Panc1 (cell line): ENCODE measurements around the gene SMG6. TPM values are rescaled to one million over a fixed set of nuclear protein-coding genes. Genes with fewer than 3 reads are reported as not detected.

ENCODE experiments used
- ATAC-seq: fragments of 200-7000 bp; cut with Tn5 transposase; 2 replicates; pipeline ENCODE4 v1.9.1; 2020; ENCODE audit warnings: mild to moderate bottlenecking, moderate library complexity
- BruUV-seq: library from RNA; stranded (reverse); fragments of 400-500 nt; replicated peaks from 2 replicates; lab custom pipeline; 2021; lab: Mats Ljungman, UMichigan
- CTCF ChIA-PET: fragments of 300-600 bp; sonication (Branson Sonifier 250); formaldehyde crosslinking; loops from one replicate; lab custom pipeline; 2022; ENCODE audit warnings: antibody characterized with exemption; lab: Charles Lee
- POLR2A ChIA-PET: fragments of 300-600 bp; sonication (Branson Sonifier 250); formaldehyde crosslinking; loops from one replicate; lab custom pipeline; 2022; ENCODE audit warnings: antibody characterized with exemption; lab: Charles Lee
- DNase-seq: peaks from one replicate; pipeline ENCODE4 v3.0.0-alpha.2; 2010; ENCODE audit warnings: low read depth, low spot score
- H3K27ac ChIP-seq: 2 replicates; pipeline ENCODE4 v1.5.1; 2011; ENCODE audit warnings: mild to moderate bottlenecking, low read length, inconsistent platforms
- H3K27me3 ChIP-seq: fragments of 200-500 bp; sonication (Bioruptor generic); 2 replicates; pipeline ENCODE4 v1.6.0; 2014; ENCODE audit warnings: low read length, inconsistent platforms; ENCODE audit not compliant: control insufficient read depth, insufficient read depth
- H3K36me3 ChIP-seq: fragments of 200-500 bp; sonication (Bioruptor generic); 2 replicates; pipeline ENCODE4 v1.5.1; 2014; ENCODE audit warnings: inconsistent platforms, mild to moderate bottlenecking, low read length, moderate library complexity; ENCODE audit not compliant: control insufficient read depth, insufficient read depth
- H3K4me1 ChIP-seq: 2 replicates; pipeline ENCODE4 v1.5.1; 2011; ENCODE audit warnings: inconsistent platforms, mild to moderate bottlenecking, low read length, moderate library complexity; ENCODE audit not compliant: control insufficient read depth, insufficient read depth
- H3K4me3 ChIP-seq, 2 experiments: 2 replicates each; pipeline ENCODE4 v1.5.1; 2011 to 2012; ENCODE audit warnings: low read depth in 2 of 2, low read length in 2 of 2, mild to moderate bottlenecking in 2 of 2, inconsistent platforms in 1 of 2, moderate library complexity in 1 of 2
- H3K9me3 ChIP-seq: fragments of 200-500 bp; sonication (Bioruptor generic); 2 replicates; pipeline ENCODE4 v1.5.1; 2014; ENCODE audit warnings: low read depth, mild to moderate bottlenecking, inconsistent platforms, low read length, moderate library complexity; ENCODE audit not compliant: control insufficient read depth, insufficient read depth
- POLR2AphosphoS5 ChIP-seq: IDR thresholded peaks from 2 replicates; pipeline ENCODE4 v1.6.1; 2012; ENCODE audit warnings: mild to moderate bottlenecking, low read depth, low read length, moderate library complexity
- SIN3A ChIP-seq: IDR thresholded peaks from 2 replicates; pipeline ENCODE4 v1.6.1; 2012; ENCODE audit warnings: low read depth, mild to moderate bottlenecking, low read length, moderate library complexity, borderline replicate concordance; ENCODE audit not compliant: insufficient read depth
- TCF7L2 ChIP-seq: IDR thresholded peaks from 2 replicates; pipeline ENCODE4 v1.6.1; 2011; ENCODE audit warnings: mild to moderate bottlenecking, low read depth, low read length, inconsistent platforms
- in situ Hi-C: cut with HindIII; loops from 2 replicates; pipeline ENCODE4 v1.10.0; 2016; ENCODE audit warnings: low sequenced_read_pairs, low pct_unique_long_range_greater_than_20kb
- intact Hi-C: fragments of 100-400 bp; cut with micrococcal nuclease; formaldehyde crosslinking; loops from one replicate; pipeline ENCODE4 v1.10.0; 2022; ENCODE audit not compliant: unreplicated experiment
- total RNA-seq: library from RNA; stranded (reverse); gene quantifications from one replicate; pipeline ENCODE4 v1.2.1, GENCODE V29; 2021; ENCODE audit not compliant: unreplicated experiment
- TF ChIP-seq, protein P1 (sequence below): fragments of 450-650 bp; IDR thresholded peaks from 2 replicates; pipeline ENCODE4 v1.5.1; 2017; ENCODE audit warnings: mild to moderate bottlenecking
- TF ChIP-seq, protein P2 (sequence below), 2 experiments: IDR thresholded peaks; 2 replicates each; pipeline ENCODE4 v1.6.1; 2011 to 2012; ENCODE audit warnings: low read depth in 2 of 2, control low read depth in 1 of 2, low read length in 1 of 2, mild to moderate bottlenecking in 1 of 2, moderate library complexity in 1 of 2; ENCODE audit not compliant: insufficient read depth in 1 of 2

SMG6 gene
- total RNA-seq, 1 experiment from 2014 or later = 17.8 TPM

DNA sequence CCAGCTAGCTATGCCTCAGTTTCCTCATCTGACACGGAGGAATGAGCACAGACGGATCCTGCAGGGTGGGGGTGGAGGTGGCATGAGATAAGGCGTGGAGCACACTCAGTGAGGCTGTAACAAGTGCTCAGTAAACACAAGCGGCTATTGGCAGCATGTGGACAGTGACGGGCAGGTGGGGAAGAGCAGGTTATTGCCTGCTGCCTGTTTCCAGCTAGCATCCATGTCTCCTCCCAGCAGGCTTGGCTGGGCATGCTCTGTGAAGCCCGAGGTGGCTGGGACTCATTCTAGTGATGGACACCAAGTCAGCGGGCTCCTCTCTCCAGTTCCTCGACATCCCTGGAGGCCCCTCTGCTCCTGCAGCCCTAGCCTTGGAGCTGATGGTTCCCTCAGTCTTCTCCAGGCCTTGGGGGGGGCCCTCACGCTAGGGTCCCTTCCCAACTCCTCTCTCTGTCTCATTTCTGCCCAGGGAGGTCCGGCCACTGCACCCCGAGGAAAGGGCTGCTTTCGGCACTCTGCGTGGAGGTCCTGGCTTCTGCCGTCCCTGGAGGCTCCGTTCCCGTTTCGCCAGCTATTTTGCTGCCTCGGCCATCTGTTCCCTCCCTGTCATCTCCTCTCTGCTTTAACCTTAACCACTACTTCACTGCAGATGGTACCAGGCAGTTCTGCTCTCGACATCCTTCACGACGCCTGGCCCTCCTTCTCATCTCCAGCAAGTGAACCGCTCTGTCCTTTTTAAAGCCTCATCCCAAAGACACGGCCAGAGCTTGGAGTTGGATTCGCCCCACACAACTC is 284.7 kb downstream of the SMG6 start:
- ChIA-PET POLR2A (no interaction called here), CTCF (interaction anchor here (0.8 to 1.4 kb wide), 2 partner anchors 108 to 110 kb away, joined by 3 to 4 read pairs; no protein-coding TSS in a partner anchor)
- intact Hi-C loops = no loop called here
- DNase-seq (no peak), ATAC-seq (no peak)
- H3K4me1 ChIP-seq = no peaks in the 10 kb centered on the region
- no peak for TF ChIP-seq TCF7L2
- TF ChIP-seq, protein P1, sequence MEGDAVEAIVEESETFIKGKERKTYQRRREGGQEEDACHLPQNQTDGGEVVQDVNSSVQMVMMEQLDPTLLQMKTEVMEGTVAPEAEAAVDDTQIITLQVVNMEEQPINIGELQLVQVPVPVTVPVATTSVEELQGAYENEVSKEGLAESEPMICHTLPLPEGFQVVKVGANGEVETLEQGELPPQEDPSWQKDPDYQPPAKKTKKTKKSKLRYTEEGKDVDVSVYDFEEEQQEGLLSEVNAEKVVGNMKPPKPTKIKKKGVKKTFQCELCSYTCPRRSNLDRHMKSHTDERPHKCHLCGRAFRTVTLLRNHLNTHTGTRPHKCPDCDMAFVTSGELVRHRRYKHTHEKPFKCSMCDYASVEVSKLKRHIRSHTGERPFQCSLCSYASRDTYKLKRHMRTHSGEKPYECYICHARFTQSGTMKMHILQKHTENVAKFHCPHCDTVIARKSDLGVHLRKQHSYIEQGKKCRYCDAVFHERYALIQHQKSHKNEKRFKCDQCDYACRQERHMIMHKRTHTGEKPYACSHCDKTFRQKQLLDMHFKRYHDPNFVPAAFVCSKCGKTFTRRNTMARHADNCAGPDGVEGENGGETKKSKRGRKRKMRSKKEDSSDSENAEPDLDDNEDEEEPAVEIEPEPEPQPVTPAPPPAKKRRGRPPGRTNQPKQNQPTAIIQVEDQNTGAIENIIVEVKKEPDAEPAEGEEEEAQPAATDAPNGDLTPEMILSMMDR = no peak
- TF ChIP-seq, protein P2, sequence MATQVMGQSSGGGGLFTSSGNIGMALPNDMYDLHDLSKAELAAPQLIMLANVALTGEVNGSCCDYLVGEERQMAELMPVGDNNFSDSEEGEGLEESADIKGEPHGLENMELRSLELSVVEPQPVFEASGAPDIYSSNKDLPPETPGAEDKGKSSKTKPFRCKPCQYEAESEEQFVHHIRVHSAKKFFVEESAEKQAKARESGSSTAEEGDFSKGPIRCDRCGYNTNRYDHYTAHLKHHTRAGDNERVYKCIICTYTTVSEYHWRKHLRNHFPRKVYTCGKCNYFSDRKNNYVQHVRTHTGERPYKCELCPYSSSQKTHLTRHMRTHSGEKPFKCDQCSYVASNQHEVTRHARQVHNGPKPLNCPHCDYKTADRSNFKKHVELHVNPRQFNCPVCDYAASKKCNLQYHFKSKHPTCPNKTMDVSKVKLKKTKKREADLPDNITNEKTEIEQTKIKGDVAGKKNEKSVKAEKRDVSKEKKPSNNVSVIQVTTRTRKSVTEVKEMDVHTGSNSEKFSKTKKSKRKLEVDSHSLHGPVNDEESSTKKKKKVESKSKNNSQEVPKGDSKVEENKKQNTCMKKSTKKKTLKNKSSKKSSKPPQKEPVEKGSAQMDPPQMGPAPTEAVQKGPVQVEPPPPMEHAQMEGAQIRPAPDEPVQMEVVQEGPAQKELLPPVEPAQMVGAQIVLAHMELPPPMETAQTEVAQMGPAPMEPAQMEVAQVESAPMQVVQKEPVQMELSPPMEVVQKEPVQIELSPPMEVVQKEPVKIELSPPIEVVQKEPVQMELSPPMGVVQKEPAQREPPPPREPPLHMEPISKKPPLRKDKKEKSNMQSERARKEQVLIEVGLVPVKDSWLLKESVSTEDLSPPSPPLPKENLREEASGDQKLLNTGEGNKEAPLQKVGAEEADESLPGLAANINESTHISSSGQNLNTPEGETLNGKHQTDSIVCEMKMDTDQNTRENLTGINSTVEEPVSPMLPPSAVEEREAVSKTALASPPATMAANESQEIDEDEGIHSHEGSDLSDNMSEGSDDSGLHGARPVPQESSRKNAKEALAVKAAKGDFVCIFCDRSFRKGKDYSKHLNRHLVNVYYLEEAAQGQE (IDR thresholded peaks at IDR 0.05; ENCODE audit: insufficient read depth in 1 of 2, low read depth in 2 of 2, low read length in 1 of 2) = no peak
- no peak for TF ChIP-seq SIN3A
- TF ChIP-seq POLR2AphosphoS5 = no peak
- no peak overlapping the region for H3K4me3 ChIP-seq
- no peak overlapping the region for H3K27ac ChIP-seq
- no TSS peak for BruUV-seq
- no peaks in the 10 kb centered on the region for H3K9me3 ChIP-seq
- in situ Hi-C loops = no loop called here
- no peaks in the 10 kb centered on the region for H3K27me3 ChIP-seq
- no peaks in the 10 kb centered on the region for H3K36me3 ChIP-seq

DNA sequence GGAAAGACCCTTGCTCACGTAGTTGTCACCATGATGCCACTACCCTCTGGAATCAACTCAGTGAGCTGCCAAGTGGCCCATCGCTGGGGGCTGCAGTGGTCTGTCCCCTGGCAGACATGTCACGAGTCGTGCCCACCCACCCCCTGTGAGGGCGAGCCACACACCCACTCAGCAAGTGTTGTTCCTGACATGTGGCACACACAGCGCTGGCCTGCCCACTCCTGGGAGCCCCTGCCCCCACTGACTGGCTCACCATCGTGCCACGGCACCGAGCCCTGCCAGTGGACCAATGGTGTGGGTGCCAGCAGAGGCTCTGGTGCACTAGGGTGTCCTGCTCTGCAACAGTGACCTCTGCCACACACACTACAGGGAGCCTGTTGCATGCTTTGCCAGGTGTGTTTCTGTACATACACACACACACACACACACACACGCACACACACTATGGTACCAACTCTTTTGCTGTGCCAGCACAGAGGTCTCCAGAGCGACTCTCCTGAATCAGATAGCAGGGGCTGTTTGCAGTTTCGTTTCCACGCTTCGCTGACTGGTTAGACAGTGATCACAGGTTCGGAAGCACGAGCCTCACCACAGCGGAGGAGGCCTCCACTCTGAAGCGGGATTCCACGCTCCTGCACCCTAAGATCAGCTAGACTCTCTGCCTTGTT is 286.2 kb downstream of the SMG6 start:
- intact Hi-C loops (no loop called here), in situ Hi-C loops (no loop called here)
- ChIA-PET POLR2A (no interaction called here), CTCF (no interaction called here)
- H3K4me3 ChIP-seq = no peak overlapping the region
- no peak overlapping the region for H3K27ac ChIP-seq
- no TSS peak for BruUV-seq
- H3K36me3 ChIP-seq = no peaks in the 10 kb centered on the region
- H3K9me3 ChIP-seq = no peaks in the 10 kb centered on the region
- H3K4me1 ChIP-seq = no peaks in the 10 kb centered on the region
- DNase-seq (no peak), ATAC-seq (no peak)
- TF ChIP-seq POLR2AphosphoS5 = no peak
- TF ChIP-seq, protein P1 = no peak
- TF ChIP-seq SIN3A = no peak
- TF ChIP-seq, protein P2 (IDR thresholded peaks at IDR 0.05; ENCODE audit: insufficient read depth in 1 of 2, low read depth in 2 of 2, low read length in 1 of 2) = no peak
- H3K27me3 ChIP-seq = no peaks in the 10 kb centered on the region
